HepG2 (cell line): ENCODE results near the gene MEGF6. TPM values are rescaled to one million over a fixed set of nuclear protein-coding genes. Genes with fewer than 3 reads are reported as not detected.
A peak's percentile ranks its signal among the peaks of the same experiment; 100 is the strongest.

Source experiments
- ATAC-seq: fragments of 200-7000 bp; cut with Tn5 transposase; 3 replicates; pipeline ENCODE4 v1.9.1; 2020; ENCODE audit warnings: mild to moderate bottlenecking, moderate library complexity
- BruUV-seq: library from RNA; stranded (reverse); fragments of 400-500 nt; replicated peaks from 2 replicates; lab custom pipeline; 2021; lab: Mats Ljungman, UMichigan
- CTCF ChIA-PET: fragments of 300-600 bp; formaldehyde crosslinking; extraction: SDS; loops from one replicate; lab custom pipeline; 2021; ENCODE audit warnings: low total read pairs, inconsistent platforms, low intra/inter-chr PET ratio; lab: Yijun Ruan, JAX
- POLR2A ChIA-PET: fragments of 350-600 bp; sonication (Branson Sonifier 250); formaldehyde crosslinking; loops from one replicate; lab custom pipeline; 2020; ENCODE audit warnings: antibody characterized with exemption, inconsistent platforms; lab: Yijun Ruan, JAX
- DNase-seq: peaks from one replicate; pipeline ENCODE4 v3.0.0-alpha.2; 2015; ENCODE audit warnings: low spot score
- FAIRE-seq: peaks from 3 replicates; lab custom pipeline; 2011; peaks lifted over from hg19 to GRCh38; lab: Jason Lieb, UNC
- H2AFZ ChIP-seq: one replicate; pipeline ENCODE4 v1.6.1; 2011; ENCODE audit warnings: low read length, inconsistent platforms
- H3K27ac ChIP-seq: fragments of 300-600 bp; 3 replicates; pipeline ENCODE4 v1.8.0; 2011; ENCODE audit warnings: mixed run types, mild to moderate bottlenecking, mixed read lengths, low read length, inconsistent platforms; ENCODE audit not compliant: insufficient read depth; ENCODE audit errors: extremely low read length
- H3K27me3 ChIP-seq, 2 experiments: fragments of 200-600 bp in 1 of 2; 2 replicates in 1 of 2; 3 replicates in 1 of 2; pipeline versions ENCODE4 v1.6.0 to v1.8.0; 2011; ENCODE audit warnings: low read length in 2 of 2, mild to moderate bottlenecking in 2 of 2, moderate library complexity in 2 of 2, inconsistent platforms in 1 of 2; ENCODE audit not compliant: insufficient read depth in 2 of 2, control insufficient read depth in 1 of 2
- H3K36me3 ChIP-seq, 2 experiments: fragments of 200-600 bp in 1 of 2; replicated peaks in 1 of 2; 2 replicates in 1 of 2; 3 replicates in 1 of 2; pipeline versions ENCODE4 v1.5.1 to v1.8.0; 2011; ENCODE audit warnings: low read length in 2 of 2, inconsistent platforms in 1 of 2; ENCODE audit not compliant: insufficient read depth in 2 of 2, control insufficient read depth in 1 of 2
- H3K4me1 ChIP-seq: 2 replicates; pipeline ENCODE4 v1.5.1; 2012; ENCODE audit warnings: low read length, inconsistent platforms; ENCODE audit not compliant: insufficient read depth
- H3K4me2 ChIP-seq: 2 replicates; pipeline ENCODE4 v1.6.0; 2011; ENCODE audit warnings: low read depth, low read length, inconsistent platforms
- H3K4me3 ChIP-seq, 3 experiments: fragments of 200-600 bp in 1 of 3; sonication (generic), shearing (Covaris generic) in 1 of 3; replicated peaks in 1 of 3; 2 replicates each; pipeline ENCODE4 v1.5.1; 2011 to 2016; ENCODE audit warnings: low read length in 3 of 3, inconsistent platforms in 2 of 3, low read depth in 2 of 3, mild to moderate bottlenecking in 2 of 3, control low read depth in 1 of 3, mixed read lengths in 1 of 3; ENCODE audit not compliant: insufficient read depth in 1 of 3
- H3K79me2 ChIP-seq: one replicate; pipeline ENCODE4 v1.6.1; 2011; ENCODE audit warnings: low read length, inconsistent platforms; ENCODE audit not compliant: insufficient read depth
- H3K9ac ChIP-seq: 2 replicates; pipeline ENCODE4 v1.6.0; 2011; ENCODE audit warnings: mild to moderate bottlenecking, low read depth, low read length, inconsistent platforms; ENCODE audit not compliant: insufficient read depth
- H3K9me3 ChIP-seq: 2 replicates; pipeline ENCODE4 v1.5.1; 2012; ENCODE audit warnings: mild to moderate bottlenecking, low read length
- H4K20me1 ChIP-seq: 2 replicates; pipeline ENCODE4 v1.6.0; 2011; ENCODE audit warnings: inconsistent platforms, mild to moderate bottlenecking, low read length, moderate library complexity; ENCODE audit not compliant: insufficient read depth
- AGO2 ChIP-seq: fragments of 200-400 bp; formaldehyde crosslinking; optimal IDR thresholded peaks from 2 replicates; pipeline ENCODE3; 2017; ENCODE audit warnings: mild to moderate bottlenecking, low read depth, low read length, moderate library complexity
- HNRNPL ChIP-seq: fragments of 200-400 bp; formaldehyde crosslinking; IDR thresholded peaks from 2 replicates; pipeline ENCODE4 v1.6.1; 2017; ENCODE audit warnings: mild to moderate bottlenecking, low read depth, low read length
- HNRNPLL ChIP-seq: fragments of 200-400 bp; formaldehyde crosslinking; IDR thresholded peaks from 2 replicates; pipeline ENCODE4 v1.6.1; 2017; ENCODE audit warnings: mild to moderate bottlenecking, low read depth, low read length; ENCODE audit not compliant: poor library complexity, severe bottlenecking
- POLR2G ChIP-seq: fragments of 200-400 bp; formaldehyde crosslinking; IDR thresholded peaks from 2 replicates; pipeline ENCODE4 v1.6.1; 2018; ENCODE audit warnings: mild to moderate bottlenecking, low read depth, low read length, moderate library complexity
- RBFOX2 ChIP-seq: fragments of 200-400 bp; formaldehyde crosslinking; IDR thresholded peaks from 2 replicates; pipeline ENCODE4 v1.6.1; 2017; ENCODE audit warnings: low read depth, mild to moderate bottlenecking, low read length
- RBM22 ChIP-seq: fragments of 200-400 bp; formaldehyde crosslinking; optimal IDR thresholded peaks from 2 replicates; pipeline ENCODE3; 2017; ENCODE audit warnings: mild to moderate bottlenecking, low read length, moderate library complexity
- ZNF761 ChIP-seq: sonication (generic); formaldehyde crosslinking; conservative IDR thresholded peaks from 2 replicates; pipeline ENCODE4 v1.4.0; 2020; ENCODE audit warnings: mild to moderate bottlenecking, missing genetic modification reagents
- ZNF768 ChIP-seq: sonication (generic); formaldehyde crosslinking; IDR thresholded peaks from 2 replicates; pipeline ENCODE4 v1.4.0; 2020; ENCODE audit warnings: missing genetic modification reagents
- ZNF782 ChIP-seq: sonication (generic); formaldehyde crosslinking; IDR thresholded peaks from 2 replicates; pipeline ENCODE4 v1.4.0; 2020; ENCODE audit warnings: missing genetic modification reagents, mild to moderate bottlenecking, borderline replicate concordance
- WGBS: methylation state at CpG from one replicate; pipeline ENCODE4 v1.1.6; 2017; ENCODE audit warnings: low lambda C conversion rate; 5-methylcytosine and 5-hydroxymethylcytosine counted together
- in situ Hi-C: cut with HindIII; loops from 2 replicates; pipeline ENCODE4 v1.10.0; 2017; ENCODE audit warnings: low pct_unique_long_range_greater_than_20kb; ENCODE audit not compliant: extremely low pct_ligation_motif_present
- intact Hi-C: fragments of 100-400 bp; cut with micrococcal nuclease; formaldehyde crosslinking; loops from one replicate; pipeline ENCODE4 v1.10.0; 2022; ENCODE audit not compliant: unreplicated experiment
- polyA plus RNA-seq, 8 experiments: library from polyadenylated mRNA; depleted of rRNA in 3 of 8; stranded (reverse) in 7 of 8; unstranded in 1 of 8; fragments of >200 nt; fragmentation: Illumina TruSeq in 4 of 8; extraction: Trizol in 4 of 8; gene quantifications; 2 replicates each; pipeline versions ENCODE4 v1.2.1 to v1.2.3, GENCODE V29; 2011 to 2016; ENCODE audit warnings: low read depth in 4 of 8, missing spikeins in 1 of 8, mixed read lengths in 1 of 8; ENCODE audit not compliant: insufficient read depth in 1 of 8
- total RNA-seq, 5 experiments: library from RNA; depleted of rRNA; stranded (reverse); fragments of >200 nt; fragmentation: Illumina TruSeq; extraction: Trizol; gene quantifications; 2 replicates each; pipeline ENCODE4 v1.2.3, GENCODE V29; 2016; ENCODE audit warnings: low read depth in 1 of 5
- TF ChIP-seq, protein P1 (sequence below): sonication (generic); formaldehyde crosslinking; IDR thresholded peaks from 2 replicates; pipeline ENCODE4 v1.8.0; 2022; ENCODE audit warnings: low read depth, missing genetic modification reagents

MEGF6 gene
- total and polyA plus RNA-seq, 2 of the 13 experiments (the other 11 are each of a cell fraction or from before 2014, with no cell fraction given), result 1.9 TPM

DNA sequence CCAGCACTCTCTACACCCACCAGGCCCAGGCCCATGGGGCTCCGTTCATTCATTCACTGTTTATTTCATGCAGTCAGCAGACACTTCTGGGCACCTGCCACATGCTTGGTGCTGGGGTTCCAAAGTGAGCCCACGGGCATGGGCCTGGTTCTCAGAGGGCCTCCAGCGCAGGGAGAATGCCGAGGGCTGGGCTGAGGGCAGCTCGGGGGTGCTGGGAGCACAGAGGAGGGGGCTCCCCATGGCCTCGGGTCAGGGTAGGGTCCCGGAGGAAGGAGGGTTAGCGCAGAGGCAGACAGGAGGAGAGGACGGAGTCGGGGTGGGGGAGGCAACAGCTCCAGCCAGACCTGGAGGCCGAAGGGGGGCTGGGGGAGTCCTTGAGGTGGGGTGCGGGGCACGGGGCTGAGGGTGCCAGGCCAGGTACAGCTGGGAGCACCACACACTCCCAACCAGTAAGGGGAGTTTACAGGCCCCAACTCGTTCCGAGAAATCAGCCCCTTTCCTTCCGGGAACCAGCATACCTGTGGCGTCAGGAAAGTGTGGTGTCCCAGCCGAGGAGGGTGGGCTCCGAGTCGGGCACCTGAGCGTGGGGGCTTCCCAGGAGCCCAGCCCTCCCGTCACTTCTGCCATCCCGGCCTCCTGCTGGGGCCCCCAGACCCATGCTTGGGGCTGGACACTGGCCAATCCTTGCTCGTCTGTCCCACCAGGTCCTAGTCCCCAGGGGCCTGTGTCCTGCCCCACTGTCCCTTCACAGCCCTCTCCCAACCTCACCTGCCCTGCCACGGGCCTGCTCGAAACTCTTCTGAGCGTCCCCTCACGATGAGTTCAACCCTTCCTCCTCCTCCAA is 146.0 kb downstream of the MEGF6 start:
- CTCF ChIA-PET, result no interaction called here

GRCh38 chr1:3464649-3465025 is 146.7 kb downstream of the MEGF6 start:
- Histone ChIP-seq H3K9me3 (no peaks in the 10 kb centered on the region), H3K4me2 (no peak overlapping the region), H3K9ac (no peak overlapping the region), H4K20me1 (no peaks in the 10 kb centered on the region), H3K27me3 (no peaks in the 10 kb centered on the region), H3K79me2 (peaks cover 17% of the 10 kb centered on the region), H2AFZ (no peak overlapping the region), H3K4me3 (no peak overlapping the region), H3K4me1 (peaks cover 21% of the 10 kb centered on the region), H3K27ac (no peak overlapping the region), H3K36me3 (peaks cover 2 to 10% of the 10 kb centered on the region in 2 experiments; a peak in 4 of 5 replicates)
- ChIA-PET CTCF (no interaction called here), POLR2A (interaction anchor here (1.5 kb wide), 1 partner anchor 8 kb away, joined by 5 read pairs; no protein-coding TSS in a partner anchor)
- FAIRE-seq (no peak), ATAC-seq (no peak), DNase-seq (no peak)
- 93% methylated on average over 7 of the region's 11 CpGs for WGBS
- no TSS peak for BruUV-seq
- in situ Hi-C loops, result no loop called here
- intact Hi-C loops, result no loop called here
- TF ChIP-seq HNRNPL (0 out of 2 replicates have a peak, but pooled peaks have one; percentile 39), ZNF782 (CRISPR knock-in tag) (no peak), POLR2G (peak; percentile 31; the same call in 1 of the 2 replicates), ZNF768 (CRISPR knock-in tag) (peak; percentile 58; the same call in 1 of the 2 replicates), HNRNPLL (peak; percentile 23)

More for the DNA sequence above, 146.0 kb downstream of the MEGF6 start:
- H3K4me2 ChIP-seq, result no peak overlapping the region
- 94% methylated on average over 25 of the region's 28 CpGs for WGBS
- H3K9ac ChIP-seq, result no peak overlapping the region
- peaks cover 15% of the 10 kb centered on the region for H3K79me2 ChIP-seq
- H3K9me3 ChIP-seq, result no peaks in the 10 kb centered on the region
- in situ Hi-C loops, result no loop called here
- POLR2A ChIA-PET, result interaction anchor here (1.5 kb wide), 1 partner anchor 8 kb away, joined by 5 read pairs; no protein-coding TSS in a partner anchor
- DNase-seq, result no peak
- TF ChIP-seq ZNF761, result no peak
- 0 out of 2 replicates have a peak, but pooled peaks have one; percentile 5 for TF ChIP-seq HNRNPL
- 0 out of 2 replicates have a peak, but pooled peaks have one; percentile 9 for TF ChIP-seq RBFOX2
- peak; percentile 5 for TF ChIP-seq AGO2
- TF ChIP-seq, protein P1, sequence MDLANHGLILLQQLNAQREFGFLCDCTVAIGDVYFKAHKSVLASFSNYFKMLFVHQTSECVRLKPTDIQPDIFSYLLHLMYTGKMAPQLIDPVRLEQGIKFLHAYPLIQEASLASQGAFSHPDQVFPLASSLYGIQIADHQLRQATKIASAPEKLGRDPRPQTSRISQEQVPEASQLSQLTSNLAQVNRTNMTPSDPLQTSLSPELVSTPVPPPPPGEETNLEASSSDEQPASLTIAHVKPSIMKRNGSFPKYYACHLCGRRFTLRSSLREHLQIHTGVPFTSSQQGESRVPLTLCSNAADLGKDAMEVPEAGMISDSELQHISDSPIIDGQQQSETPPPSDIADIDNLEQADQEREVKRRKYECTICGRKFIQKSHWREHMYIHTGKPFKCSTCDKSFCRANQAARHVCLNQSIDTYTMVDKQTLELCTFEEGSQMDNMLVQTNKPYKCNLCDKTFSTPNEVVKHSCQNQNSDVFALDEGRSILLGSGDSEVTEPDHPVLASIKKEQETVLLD (CRISPR knock-in tag), result no peak
- TF ChIP-seq RBM22, result peak; percentile 20
- H3K4me1 ChIP-seq, result peaks cover 18% of the 10 kb centered on the region
- H4K20me1 ChIP-seq, result no peaks in the 10 kb centered on the region
- no peak for FAIRE-seq
- BruUV-seq, result no TSS peak
- H3K27ac ChIP-seq, result no peak overlapping the region
- ATAC-seq, result no peak
- intact Hi-C loops, result no loop called here
- H2AFZ ChIP-seq, result no peak overlapping the region
- peaks cover 2 to 13% of the 10 kb centered on the region in 2 experiments; a peak in 4 of 5 replicates for H3K36me3 ChIP-seq
- H3K4me3 ChIP-seq, result no peak overlapping the region
- no peaks in the 10 kb centered on the region for H3K27me3 ChIP-seq
